ENCODE data around the gene FOXO3. TPM values are rescaled to one million over a fixed set of nuclear protein-coding genes. Genes with fewer than 3 reads are reported as not detected.

The FOXO3 gene
- total RNA-seq, 1 donor from 2014 or later = 9.9 TPM

- intact Hi-C loops (cut with micrococcal nuclease) = no loop called here
Measured at GRCh38 chr6:108570517-108570916, 9.8 kb downstream of the FOXO3 start.

GRCh38 chr6:108574457-108575141 is 13.9 kb downstream of the FOXO3 start:
- intact Hi-C loops (cut with micrococcal nuclease) = no loop called here

GRCh38 chr6:108575905-108576494 is 15.3 kb downstream of the FOXO3 start:
- intact Hi-C loops (cut with micrococcal nuclease) = no loop called here

GRCh38 chr6:108576709-108577108 is 16.0 kb downstream of the FOXO3 start:
- intact Hi-C loops (cut with micrococcal nuclease) = no loop called here

GRCh38 chr6:108578166-108578565 is 17.4 kb downstream of the FOXO3 start:
- intact Hi-C loops (cut with micrococcal nuclease) = no loop called here

- intact Hi-C loops (cut with micrococcal nuclease) = no loop called here
Measured at GRCh38 chr6:108578595-108579327, 18.0 kb downstream of the FOXO3 start.

- intact Hi-C loops (cut with micrococcal nuclease) = no loop called here
Measured at GRCh38 chr6:108579328-108579721, 18.6 kb downstream of the FOXO3 start.

- intact Hi-C loops (cut with micrococcal nuclease) = loop anchor here (2.0 kb wide), 1 partner anchor 16 kb away; no protein-coding TSS in a partner anchor
Measured at GRCh38 chr6:108580646-108581045, 19.9 kb downstream of the FOXO3 start.

GRCh38 chr6:108581237-108581931 is 20.7 kb downstream of the FOXO3 start:
- intact Hi-C loops (cut with micrococcal nuclease) = loop anchor here (2.0 kb wide), 1 partner anchor 17 kb away; no protein-coding TSS in a partner anchor

- intact Hi-C loops (cut with micrococcal nuclease) = loop anchor here (2.0 kb wide), 1 partner anchor 17 kb away; no protein-coding TSS in a partner anchor
Measured at GRCh38 chr6:108581932-108582475, 21.3 kb downstream of the FOXO3 start.

- intact Hi-C loops (cut with micrococcal nuclease) = no loop called here
Measured at GRCh38 chr6:108582618-108583017, 21.9 kb downstream of the FOXO3 start.

- intact Hi-C loops (cut with micrococcal nuclease) = no loop called here
Measured at GRCh38 chr6:108584323-108584722, 23.6 kb downstream of the FOXO3 start.

- intact Hi-C loops (cut with micrococcal nuclease) = no loop called here
Measured at GRCh38 chr6:108585359-108585758, 24.6 kb downstream of the FOXO3 start.

GRCh38 chr6:108585921-108586536 is 25.3 kb downstream of the FOXO3 start:
- intact Hi-C loops (cut with micrococcal nuclease) = no loop called here

- intact Hi-C loops (cut with micrococcal nuclease) = no loop called here
Measured at GRCh38 chr6:108587258-108588059, 26.7 kb downstream of the FOXO3 start.

GRCh38 chr6:108588586-108588985 is 27.9 kb downstream of the FOXO3 start:
- intact Hi-C loops (cut with micrococcal nuclease) = no loop called here

- intact Hi-C loops (cut with micrococcal nuclease) = no loop called here
Measured at GRCh38 chr6:108589244-108589791, 28.6 kb downstream of the FOXO3 start.

- intact Hi-C loops (cut with micrococcal nuclease) = no loop called here
Measured at GRCh38 chr6:108591040-108591816, 30.5 kb downstream of the FOXO3 start.
